K562 (cell line): ENCODE measurements around the gene BRME1. TPM values are rescaled to one million over a fixed set of nuclear protein-coding genes. Genes with fewer than 3 reads are reported as not detected.

Experiments used
- ATAC-seq: fragments of 200-7000 bp; cut with Tn5 transposase; 3 replicates; pipeline ENCODE4 v1.9.1; 2020; ENCODE audit warnings: moderate library complexity
- BruUV-seq: library from RNA; stranded (reverse); fragments of 400-500 nt; replicated peaks from 2 replicates; lab custom pipeline; 2021; lab: Mats Ljungman, UMichigan
- CTCF ChIA-PET: fragments of 300-600 bp; formaldehyde crosslinking; extraction: SDS; loops from one replicate; lab custom pipeline; 2021; ENCODE audit warnings: low intra/inter-chr PET ratio; lab: Yijun Ruan, JAX
- POLR2A ChIA-PET: fragments of 300-600, 350-650 bp; sonication (Branson Sonifier 250); formaldehyde crosslinking; extraction: SDS; loops from one replicate; lab custom pipeline; 2021; ENCODE audit warnings: antibody characterized with exemption, inconsistent platforms; lab: Yijun Ruan, JAX
- DNase-seq, 4 experiments: peaks; one replicate each; pipeline versions ENCODE4 v3.0.0 to v3.0.0-alpha.2; 2011 to 2018; ENCODE audit warnings: low spot score in 3 of 4, mixed read lengths in 3 of 4; ENCODE audit errors: extremely low read depth in 1 of 4
- FAIRE-seq: peaks from 2 replicates; lab custom pipeline; 2011; peaks lifted over from hg19 to GRCh38; lab: Jason Lieb, UNC
- H2AFZ ChIP-seq: 2 replicates; pipeline ENCODE4 v1.6.0; 2011; ENCODE audit warnings: low read depth, low read length, control low read depth, inconsistent platforms
- H3K27ac ChIP-seq: fragments of 200-600 bp; 3 replicates; pipeline ENCODE4 v1.8.0; 2011; ENCODE audit warnings: low read depth, mild to moderate bottlenecking, control low read depth, inconsistent platforms, low read length, moderate library complexity, mixed read lengths; ENCODE audit errors: extremely low read depth
- H3K27me3 ChIP-seq, 2 experiments: fragments of 300-600 bp in 1 of 2; 2 replicates in 1 of 2; 3 replicates in 1 of 2; pipeline versions ENCODE4 v1.6.0 to v1.8.0; 2011; ENCODE audit warnings: inconsistent platforms in 2 of 2, low read length in 2 of 2, mild to moderate bottlenecking in 1 of 2, mixed read lengths in 1 of 2, moderate library complexity in 1 of 2; ENCODE audit not compliant: control insufficient read depth in 2 of 2, insufficient read depth in 2 of 2
- H3K36me3 ChIP-seq: fragments of 300-600 bp; 3 replicates; pipeline ENCODE4 v1.8.0; 2011; ENCODE audit warnings: mild to moderate bottlenecking, low read length, inconsistent platforms; ENCODE audit not compliant: control insufficient read depth, insufficient read depth
- H3K4me1 ChIP-seq, 2 experiments: fragments of 200-600 bp in 1 of 2; replicated peaks in 1 of 2; 2 replicates in 1 of 2; 3 replicates in 1 of 2; pipeline versions ENCODE4 v1.5.1 to v1.8.0; 2011; ENCODE audit warnings: inconsistent platforms in 2 of 2, low read length in 2 of 2, mild to moderate bottlenecking in 1 of 2, mixed read lengths in 1 of 2, moderate library complexity in 1 of 2; ENCODE audit not compliant: control insufficient read depth in 2 of 2, insufficient read depth in 2 of 2
- H3K4me2 ChIP-seq: 2 replicates; pipeline ENCODE4 v1.6.1; 2011; ENCODE audit warnings: low read length, control low read depth, inconsistent platforms, mixed read lengths; ENCODE audit not compliant: insufficient read depth
- H3K4me3 ChIP-seq: fragments of 200-600 bp; sonication (generic), shearing (Covaris generic); 2 replicates; pipeline ENCODE4 v1.5.1; 2016; ENCODE audit warnings: control low read depth, inconsistent platforms
- H3K79me2 ChIP-seq: fragments of 200-600 bp; 3 replicates; pipeline ENCODE4 v1.8.0; 2011; ENCODE audit warnings: low read length, inconsistent platforms; ENCODE audit not compliant: control insufficient read depth, insufficient read depth
- H3K9ac ChIP-seq, 2 experiments: 2 replicates each; pipeline versions ENCODE4 v1.6.0 to v1.6.1; 2011; ENCODE audit warnings: low read depth in 2 of 2, low read length in 2 of 2, control low read depth in 1 of 2, inconsistent platforms in 1 of 2, mild to moderate bottlenecking in 1 of 2, mixed read lengths in 1 of 2; ENCODE audit not compliant: insufficient read depth in 1 of 2
- H3K9me1 ChIP-seq: one replicate; pipeline ENCODE4 v1.6.0; 2011; ENCODE audit warnings: inconsistent platforms, mild to moderate bottlenecking, low read length, moderate library complexity; ENCODE audit not compliant: control insufficient read depth, insufficient read depth
- H3K9me3 ChIP-seq: replicated peaks from 2 replicates; pipeline ENCODE4 v1.5.1; 2011; ENCODE audit warnings: low read depth, low read length, inconsistent platforms; ENCODE audit not compliant: control insufficient read depth, insufficient read depth
- H4K20me1 ChIP-seq: replicated peaks from 2 replicates; pipeline ENCODE4 v1.6.1; 2011; ENCODE audit warnings: low read length, inconsistent platforms, mixed read lengths; ENCODE audit not compliant: control insufficient read depth, insufficient read depth
- CHD1 ChIP-seq: fragments of 200-600 bp; sonication (generic); IDR thresholded peaks from one replicate; pipeline ENCODE4 v1.6.1; 2012; ENCODE audit warnings: mild to moderate bottlenecking, moderate library complexity, low read length, inconsistent platforms
- CTBP1 ChIP-seq: fragments of 450-650 bp; IDR thresholded peaks from 2 replicates; pipeline ENCODE4 v1.6.1; 2016; ENCODE audit warnings: borderline replicate concordance
- ETV5 ChIP-seq: sonication (generic); formaldehyde crosslinking; IDR thresholded peaks from 2 replicates; pipeline ENCODE4 v1.4.0; 2020; ENCODE audit warnings: low read depth, mild to moderate bottlenecking, missing genetic modification reagents
- ZNF57 ChIP-seq: fragments of 450-650 bp; formaldehyde crosslinking; IDR thresholded peaks from 2 replicates; pipeline ENCODE4 v1.4.0; 2020; ENCODE audit warnings: mild to moderate bottlenecking, moderate library complexity
- WGBS: fragments of 100-300 bp; shearing (Covaris generic); methylation state at CpG from one replicate; pipeline ENCODE4 v1.1.6; 2016; ENCODE audit warnings: low coverage, mixed read lengths; ENCODE audit not compliant: insufficient coverage; ENCODE audit errors: missing lambda C conversion rate; 5-methylcytosine and 5-hydroxymethylcytosine counted together
- in situ Hi-C: fragments of 300-500 bp; cut with MboI; formaldehyde crosslinking; loops from 4 replicates; pipeline ENCODE4 v1.15.0; 2018; ENCODE audit warnings: inconsistent platforms, mixed read lengths
- intact Hi-C: fragments of 100-400 bp; cut with micrococcal nuclease; formaldehyde crosslinking; loops from 2 replicates; pipeline ENCODE4 v1.14.2; 2022
- polyA plus RNA-seq, 8 experiments: library from polyadenylated mRNA; depleted of rRNA in 4 of 8; stranded (reverse) in 5 of 8; unstranded in 3 of 8; fragments of >200 nt; fragmentation: Nextera tagmentation in 2 of 8; fragmentation: Illumina TruSeq in 1 of 8; extraction: Ambion mirVana in 2 of 8; extraction: Trizol in 1 of 8; gene quantifications; 2 replicates each; pipeline versions ENCODE4 v1.2.1 to v1.2.3, GENCODE V29; 2011 to 2014; ENCODE audit warnings: inconsistent platforms in 1 of 8, missing spikeins in 1 of 8
- total RNA-seq, 7 experiments: library from RNA; depleted of rRNA in 6 of 7; stranded (reverse); fragments of >200 nt in 6 of 7; fragmentation: Illumina TruSeq in 2 of 7; extraction: Trizol in 2 of 7; gene quantifications; 2 replicates each; pipeline versions ENCODE4 v1.2.1 to v1.2.3, GENCODE V29; 2011 to 2021; ENCODE audit warnings: low replicate concordance in 1 of 7
- TF ChIP-seq, protein P1 (sequence below): fragments of 250-450 bp; sonication (Bioruptor Pico); IDR thresholded peaks from 2 replicates; pipeline ENCODE4 v1.5.0; 2021; ENCODE audit warnings: mild to moderate bottlenecking, moderate library complexity

BRME1 gene
- total and polyA plus RNA-seq, 9 of the 15 experiments (the other 6 are each of a cell fraction or from before 2014, with no cell fraction given), result 0.75 to 6.1 (median 3.6) TPM

DNA sequence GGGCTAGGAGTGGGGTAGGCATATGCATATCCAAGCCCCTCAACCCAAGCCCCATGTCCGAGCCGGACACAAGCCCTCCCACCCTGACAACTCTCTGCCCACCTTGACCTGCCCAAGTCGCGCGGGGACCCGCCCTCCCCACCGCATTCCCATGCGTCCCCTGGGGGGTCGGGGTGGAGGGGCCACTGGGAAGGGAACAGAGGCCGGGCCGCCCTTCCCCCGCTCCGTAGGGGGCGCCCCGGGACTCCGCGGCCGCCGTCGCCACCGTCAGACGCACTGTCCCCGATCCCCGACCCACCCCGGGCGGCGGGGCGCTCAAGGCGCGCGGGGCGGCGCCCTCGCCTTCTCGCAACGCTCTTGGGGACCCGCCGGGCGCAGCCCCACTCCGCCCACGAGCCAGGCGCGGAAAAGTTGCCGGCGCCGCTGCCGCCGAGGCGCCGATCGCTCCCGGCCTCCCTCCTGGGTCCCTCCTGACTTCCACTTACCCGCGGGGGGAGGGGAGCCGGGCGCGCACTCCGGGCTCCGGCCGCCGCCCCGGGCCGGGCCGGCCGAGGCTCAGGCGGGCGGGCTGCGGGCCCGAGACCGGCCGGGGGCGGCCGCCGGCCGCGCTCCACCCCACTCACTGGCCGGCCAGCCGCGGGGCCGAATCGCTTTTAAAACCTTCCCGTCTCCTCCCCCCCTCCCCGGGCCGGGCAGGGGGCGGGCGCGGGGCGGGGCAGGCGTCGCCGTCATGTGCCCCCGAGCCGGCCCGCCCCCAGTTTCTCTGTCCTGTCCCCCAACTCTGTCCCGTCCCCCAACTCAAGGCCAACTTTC, 63.4 kb downstream of the BRME1 start (continued):
- TF ChIP-seq, protein P1, sequence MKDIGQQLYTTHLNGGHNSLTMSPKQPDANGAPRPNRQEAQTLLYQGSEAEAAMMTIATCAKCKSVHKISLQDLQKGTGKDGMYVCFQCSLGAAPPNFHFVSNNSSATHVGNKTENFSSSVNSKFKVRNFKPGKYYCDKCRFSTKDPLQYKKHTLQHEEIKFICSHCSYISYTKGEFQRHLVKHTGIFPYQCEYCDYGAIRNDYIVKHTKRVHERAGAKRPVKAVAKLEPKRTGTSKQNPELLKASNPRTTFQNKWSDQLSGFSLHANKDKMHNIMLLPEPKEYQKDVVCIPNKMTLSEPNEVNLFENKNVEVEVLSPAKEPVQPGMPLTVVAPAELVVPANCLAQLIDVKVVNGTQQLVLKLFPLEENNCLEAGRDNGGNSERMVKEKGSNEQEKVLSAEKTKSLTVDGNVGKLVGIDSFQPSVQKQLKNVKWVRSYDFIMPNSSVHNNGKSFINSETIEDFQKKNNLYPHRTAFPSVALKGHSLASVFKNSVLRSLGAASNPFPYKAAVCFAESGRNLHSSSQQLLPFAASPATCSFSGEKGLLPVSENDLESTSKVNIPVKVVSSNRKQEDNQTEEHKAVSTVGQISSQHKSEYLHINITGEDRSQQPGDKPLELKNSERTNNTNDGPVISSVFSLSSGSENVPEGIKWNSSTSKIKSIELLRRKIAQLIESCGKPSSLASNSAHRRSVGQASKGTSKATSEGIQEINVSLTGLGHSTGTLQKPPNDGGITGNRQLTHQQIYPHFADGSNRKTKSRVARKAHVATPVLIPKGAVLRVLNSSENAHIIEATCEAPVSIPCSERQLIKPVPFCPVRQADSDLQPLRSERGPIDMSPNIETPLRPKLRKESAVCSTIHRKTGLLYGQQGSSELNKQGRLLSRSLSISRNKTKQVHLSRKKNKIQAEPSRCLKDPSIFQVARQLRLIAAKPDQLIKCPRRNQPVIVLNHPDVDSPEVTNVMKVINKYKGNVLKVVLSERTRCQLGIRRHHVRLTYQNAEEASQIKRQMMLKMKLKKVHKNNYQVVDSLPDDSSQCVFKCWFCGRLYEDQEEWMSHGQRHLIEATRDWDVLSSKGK (CRISPR knock-in tag), result no peak

DNA sequence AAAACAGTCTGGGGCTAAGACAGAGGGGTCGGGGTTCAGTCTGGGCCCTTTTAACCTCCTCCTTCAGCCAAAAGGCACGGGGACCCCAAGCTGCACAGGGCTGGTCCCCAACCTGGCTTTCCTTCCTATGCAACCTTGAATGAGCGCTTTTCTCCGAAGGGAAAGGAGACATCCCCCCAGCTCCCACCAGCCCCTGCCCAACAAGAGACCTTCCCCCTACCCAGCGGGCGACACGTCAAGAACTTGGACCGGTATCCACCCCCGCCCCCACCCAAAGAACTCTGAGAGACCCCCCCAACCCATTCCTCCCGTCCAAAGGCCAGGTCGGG, 64.0 kb downstream of the BRME1 start:
- peak overlapping the region; percentile 72 for H3K4me3 ChIP-seq
- intact Hi-C loops (no loop called here), in situ Hi-C loops (loop anchor here (10.0 kb wide), 1 partner anchor 567 kb away; no protein-coding TSS in a partner anchor)
- H3K4me2 ChIP-seq, result peak overlapping the region; percentile 92
- H3K79me2 ChIP-seq, result peaks cover 60% of the 10 kb centered on the region
- H3K27me3 ChIP-seq, result no peaks in the 10 kb centered on the region
- CTCF ChIA-PET, result no interaction called here
- 0 out of 2 replicates have a peak, but pooled peaks cover 3% of the 10 kb centered on the region for H4K20me1 ChIP-seq
- H3K9me3 ChIP-seq, result no peaks in the 10 kb centered on the region
- peak in 1 of 4 experiments; percentile 37 for DNase-seq
- no peak overlapping the region for H2AFZ ChIP-seq
- ATAC-seq, result no peak
- no peak for FAIRE-seq
- peak overlapping the region; percentile 91 to 98 for H3K9ac ChIP-seq
- H3K36me3 ChIP-seq, result peaks cover 8% of the 10 kb centered on the region; the same call in 2 of the 3 replicates
- peak overlapping the region; percentile 97 for H3K27ac ChIP-seq
- WGBS, result 2% methylated on average over 9 of the region's 11 CpGs
- POLR2A ChIA-PET, result interaction anchor here (0.6 to 1.2 kb wide), 11 partner anchors 9 to 422 kb away, joined by 3 to 5 read pairs (median 3); partner anchors contain the start of gene ZSWIM4
- H3K9me1 ChIP-seq, result no peaks in the 10 kb centered on the region
- TSS peak; percentile 75 for BruUV-seq
- H3K4me1 ChIP-seq, result peaks cover 51 to 87% of the 10 kb centered on the region in 2 experiments
- TF ChIP-seq CTBP1, result no peak
- TF ChIP-seq ETV5 (CRISPR knock-in tag), result no peak
- TF ChIP-seq ZNF57 (CRISPR knock-in tag), result no peak
- TF ChIP-seq CHD1, result peak; percentile 4
